Measurements from ENCODE around the gene XPNPEP1. TPM values are rescaled to one million over a fixed set of nuclear protein-coding genes. Genes with fewer than 3 reads are reported as not detected.

Gene XPNPEP1
- total RNA-seq, 1 donor from 2014 or later = 51.4 TPM

DNA sequence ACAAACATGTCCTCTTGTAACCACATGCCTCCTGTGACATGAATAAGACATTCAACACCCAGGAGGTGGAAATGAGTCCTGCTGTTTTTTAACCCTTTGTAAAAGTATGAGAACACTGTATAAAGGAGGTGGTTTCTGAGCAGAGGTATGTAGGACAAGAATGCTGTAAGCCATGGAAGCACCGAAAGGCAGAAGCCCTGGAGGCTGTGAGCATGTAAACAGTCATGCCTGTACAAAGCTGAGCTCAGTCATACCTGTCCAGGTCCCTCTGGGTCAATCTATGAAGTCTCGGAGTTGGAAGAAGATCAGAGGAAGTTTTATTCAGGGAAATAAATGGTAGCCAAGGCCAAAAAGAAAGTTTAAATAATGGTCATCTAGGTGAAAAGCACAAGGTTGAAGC, 34.7 kb upstream of the XPNPEP1 start:
- H3K27me3 Mint-ChIP-seq (ENCODE audit: unreplicated experiment) = no peaks in the 10 kb centered on the region
- H3K9me3 Mint-ChIP-seq (ENCODE audit: unreplicated experiment) = no peaks in the 10 kb centered on the region
- DNase-seq = no peak
- H3K4me3 Mint-ChIP-seq (ENCODE audit: unreplicated experiment) = no peak overlapping the region
- H3K27ac Mint-ChIP-seq (ENCODE audit: unreplicated experiment) = no peak overlapping the region
- H3K36me3 Mint-ChIP-seq (ENCODE audit: unreplicated experiment) = peaks cover 4% of the 10 kb centered on the region
- TF ChIP-seq, protein P1, sequence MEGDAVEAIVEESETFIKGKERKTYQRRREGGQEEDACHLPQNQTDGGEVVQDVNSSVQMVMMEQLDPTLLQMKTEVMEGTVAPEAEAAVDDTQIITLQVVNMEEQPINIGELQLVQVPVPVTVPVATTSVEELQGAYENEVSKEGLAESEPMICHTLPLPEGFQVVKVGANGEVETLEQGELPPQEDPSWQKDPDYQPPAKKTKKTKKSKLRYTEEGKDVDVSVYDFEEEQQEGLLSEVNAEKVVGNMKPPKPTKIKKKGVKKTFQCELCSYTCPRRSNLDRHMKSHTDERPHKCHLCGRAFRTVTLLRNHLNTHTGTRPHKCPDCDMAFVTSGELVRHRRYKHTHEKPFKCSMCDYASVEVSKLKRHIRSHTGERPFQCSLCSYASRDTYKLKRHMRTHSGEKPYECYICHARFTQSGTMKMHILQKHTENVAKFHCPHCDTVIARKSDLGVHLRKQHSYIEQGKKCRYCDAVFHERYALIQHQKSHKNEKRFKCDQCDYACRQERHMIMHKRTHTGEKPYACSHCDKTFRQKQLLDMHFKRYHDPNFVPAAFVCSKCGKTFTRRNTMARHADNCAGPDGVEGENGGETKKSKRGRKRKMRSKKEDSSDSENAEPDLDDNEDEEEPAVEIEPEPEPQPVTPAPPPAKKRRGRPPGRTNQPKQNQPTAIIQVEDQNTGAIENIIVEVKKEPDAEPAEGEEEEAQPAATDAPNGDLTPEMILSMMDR (IDR thresholded peaks at IDR 0.05; ENCODE audit: partially characterized antibody, unreplicated experiment) = no peak
- H3K4me1 Mint-ChIP-seq (ENCODE audit: low read depth, unreplicated experiment) = peaks cover 24% of the 10 kb centered on the region

- Mint-ChIP-seq H3K4me1 (ENCODE audit: low read depth, unreplicated experiment) (peaks cover 19% of the 10 kb centered on the region), H3K9me3 (ENCODE audit: unreplicated experiment) (no peaks in the 10 kb centered on the region), H3K27ac (ENCODE audit: unreplicated experiment) (no peak overlapping the region), H3K36me3 (ENCODE audit: unreplicated experiment) (peaks cover 4% of the 10 kb centered on the region), H3K27me3 (ENCODE audit: unreplicated experiment) (no peaks in the 10 kb centered on the region), H3K4me3 (ENCODE audit: unreplicated experiment) (no peak overlapping the region)
- TF ChIP-seq, protein P1 (IDR thresholded peaks at IDR 0.05; ENCODE audit: partially characterized antibody, unreplicated experiment) = no peak
- DNase-seq = no peak
Measured at GRCh38 chr10:109957092-109957797, 33.9 kb upstream of the XPNPEP1 start.

GRCh38 chr10:109956454-109957091, 33.3 kb upstream of the XPNPEP1 start:
- Mint-ChIP-seq H3K4me1 (ENCODE audit: low read depth, unreplicated experiment) (peaks cover 12% of the 10 kb centered on the region), H3K4me3 (ENCODE audit: unreplicated experiment) (peak overlapping the region; percentile 38), H3K27me3 (ENCODE audit: unreplicated experiment) (no peaks in the 10 kb centered on the region), H3K27ac (ENCODE audit: unreplicated experiment) (no peak overlapping the region), H3K36me3 (ENCODE audit: unreplicated experiment) (peaks cover 4% of the 10 kb centered on the region), H3K9me3 (ENCODE audit: unreplicated experiment) (no peaks in the 10 kb centered on the region)
- DNase-seq = peak; percentile 41
- TF ChIP-seq, protein P1 (IDR thresholded peaks at IDR 0.05; ENCODE audit: partially characterized antibody, unreplicated experiment) = peak; percentile 86

DNA sequence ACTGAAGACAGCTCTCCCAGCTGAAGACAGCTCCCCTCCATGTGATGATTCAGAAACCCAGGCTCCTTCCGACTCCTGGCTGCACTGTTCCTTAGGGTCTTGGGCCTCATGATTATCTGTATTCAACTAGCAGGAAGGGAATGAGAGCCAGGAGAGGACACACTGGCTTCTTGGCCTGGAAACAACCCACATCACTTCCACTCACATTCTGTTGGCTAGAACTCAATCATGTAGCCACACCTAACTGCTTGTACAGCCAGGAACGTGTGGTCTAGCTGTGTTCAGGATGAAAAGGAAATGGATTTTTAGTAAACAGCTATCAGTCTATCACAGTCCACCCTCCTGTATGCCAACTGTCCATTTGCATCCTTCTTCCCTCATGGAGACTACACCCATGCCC, 30.5 kb upstream of the XPNPEP1 start:
- DNase-seq = no peak
- H3K27me3 Mint-ChIP-seq (ENCODE audit: unreplicated experiment) = no peaks in the 10 kb centered on the region
- TF ChIP-seq, protein P1 (IDR thresholded peaks at IDR 0.05; ENCODE audit: partially characterized antibody, unreplicated experiment) = no peak
- peaks cover 4% of the 10 kb centered on the region for H3K36me3 Mint-ChIP-seq (ENCODE audit: unreplicated experiment)
- no peak overlapping the region for H3K27ac Mint-ChIP-seq (ENCODE audit: unreplicated experiment)
- H3K4me3 Mint-ChIP-seq (ENCODE audit: unreplicated experiment) = no peak overlapping the region
- peaks cover 2% of the 10 kb centered on the region for H3K9me3 Mint-ChIP-seq (ENCODE audit: unreplicated experiment)
- H3K4me1 Mint-ChIP-seq (ENCODE audit: low read depth, unreplicated experiment) = no peaks in the 10 kb centered on the region

DNA sequence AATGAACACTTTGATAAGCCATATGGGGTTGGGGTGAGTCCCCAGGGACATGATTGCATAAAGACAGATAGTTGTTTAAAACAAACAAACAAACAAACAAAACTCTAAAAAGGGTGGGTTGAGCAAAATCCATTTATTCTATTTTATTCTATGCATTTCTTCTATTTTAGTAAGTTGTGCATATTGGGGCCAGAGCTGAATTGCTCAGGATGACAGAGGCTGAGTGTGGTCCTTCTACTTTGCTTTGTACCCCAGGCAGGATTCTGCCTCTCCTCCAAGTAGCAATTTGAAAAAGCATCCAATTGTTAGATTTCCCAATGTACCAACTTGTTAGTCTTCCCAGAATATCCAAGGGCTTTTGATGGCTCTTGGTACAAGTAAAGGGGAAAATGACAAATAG, 29.2 kb upstream of the XPNPEP1 start:
- Mint-ChIP-seq H3K4me1 (ENCODE audit: low read depth, unreplicated experiment) (no peaks in the 10 kb centered on the region), H3K4me3 (ENCODE audit: unreplicated experiment) (no peak overlapping the region), H3K27ac (ENCODE audit: unreplicated experiment) (no peak overlapping the region), H3K36me3 (ENCODE audit: unreplicated experiment) (peaks cover 4% of the 10 kb centered on the region), H3K27me3 (ENCODE audit: unreplicated experiment) (no peaks in the 10 kb centered on the region), H3K9me3 (ENCODE audit: unreplicated experiment) (peaks cover 2% of the 10 kb centered on the region)
- DNase-seq = no peak
- TF ChIP-seq, protein P1 (IDR thresholded peaks at IDR 0.05; ENCODE audit: partially characterized antibody, unreplicated experiment) = no peak
